Measurements from ENCODE around the gene NLGN2.

The NLGN2 gene

DNA sequence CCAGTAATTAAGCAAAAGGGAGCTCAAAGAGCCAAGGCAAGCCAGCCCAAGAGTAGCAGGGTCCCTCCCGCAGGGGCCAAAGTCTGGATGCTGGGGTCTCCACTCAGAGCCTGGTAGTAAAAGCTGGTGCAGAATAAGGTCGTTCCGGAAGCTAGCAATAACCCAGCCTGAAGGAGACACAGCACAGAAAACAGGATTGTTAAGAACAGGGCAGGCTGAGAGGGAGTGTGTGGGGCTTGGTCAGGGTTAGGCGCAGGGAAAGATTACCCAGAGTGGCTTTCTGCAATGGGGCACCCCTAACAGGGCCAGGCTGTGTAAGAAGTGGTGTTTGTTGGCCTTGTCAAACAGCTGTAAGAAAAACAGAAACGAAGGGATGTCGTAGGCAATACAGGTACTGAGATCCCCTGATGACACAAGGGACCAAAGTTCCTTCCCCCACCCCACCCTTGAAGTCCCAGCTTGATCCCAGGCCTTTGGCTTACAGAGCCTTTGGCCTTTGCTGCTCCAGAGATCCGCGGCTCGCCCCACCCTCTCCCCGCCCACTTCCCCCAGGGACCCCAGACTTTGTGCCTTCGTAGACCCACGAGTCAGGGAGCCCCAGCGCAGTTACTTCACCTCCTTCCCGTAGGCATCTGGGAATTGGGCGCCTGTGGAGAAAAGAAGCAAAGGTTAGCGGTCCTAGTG lies 4.5 kb upstream of the NLGN2 start:
- Histone ChIP-seq H3K36me3 (ENCODE audit: insufficient read depth, low read length) (no peaks in the 10 kb centered on the region; the same call in 1 of the 2 replicates), H3K9me3 (ENCODE audit: control insufficient read depth, insufficient read depth, low read length) (no peaks in the 10 kb centered on the region), H3K4me1 (ENCODE audit: insufficient read depth, low read length) (peaks cover 14% of the 10 kb centered on the region), H3K9ac (ENCODE audit: low read depth, low read length) (peak overlapping the region; percentile 77)

DNA sequence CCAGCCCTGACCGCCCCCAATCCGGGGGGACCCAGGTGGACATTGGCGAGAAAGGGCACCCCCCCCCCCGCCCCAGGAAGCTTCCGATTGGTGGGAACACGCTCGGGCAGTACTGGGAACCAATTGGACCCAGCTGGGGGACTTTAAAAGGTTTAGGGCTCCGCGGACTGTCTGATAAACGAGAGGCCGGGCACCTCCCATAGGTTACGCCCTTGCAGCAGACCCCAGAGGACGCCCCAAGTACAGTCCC lies 4.0 kb upstream of the NLGN2 start:
- Histone ChIP-seq H3K4me1 (ENCODE audit: insufficient read depth, low read length) (peaks cover 14% of the 10 kb centered on the region), H3K9ac (ENCODE audit: low read depth, low read length) (peak overlapping the region; percentile 77), H3K36me3 (ENCODE audit: insufficient read depth, low read length) (no peaks in the 10 kb centered on the region; the same call in 1 of the 2 replicates), H3K9me3 (ENCODE audit: control insufficient read depth, insufficient read depth, low read length) (no peaks in the 10 kb centered on the region)

DNA sequence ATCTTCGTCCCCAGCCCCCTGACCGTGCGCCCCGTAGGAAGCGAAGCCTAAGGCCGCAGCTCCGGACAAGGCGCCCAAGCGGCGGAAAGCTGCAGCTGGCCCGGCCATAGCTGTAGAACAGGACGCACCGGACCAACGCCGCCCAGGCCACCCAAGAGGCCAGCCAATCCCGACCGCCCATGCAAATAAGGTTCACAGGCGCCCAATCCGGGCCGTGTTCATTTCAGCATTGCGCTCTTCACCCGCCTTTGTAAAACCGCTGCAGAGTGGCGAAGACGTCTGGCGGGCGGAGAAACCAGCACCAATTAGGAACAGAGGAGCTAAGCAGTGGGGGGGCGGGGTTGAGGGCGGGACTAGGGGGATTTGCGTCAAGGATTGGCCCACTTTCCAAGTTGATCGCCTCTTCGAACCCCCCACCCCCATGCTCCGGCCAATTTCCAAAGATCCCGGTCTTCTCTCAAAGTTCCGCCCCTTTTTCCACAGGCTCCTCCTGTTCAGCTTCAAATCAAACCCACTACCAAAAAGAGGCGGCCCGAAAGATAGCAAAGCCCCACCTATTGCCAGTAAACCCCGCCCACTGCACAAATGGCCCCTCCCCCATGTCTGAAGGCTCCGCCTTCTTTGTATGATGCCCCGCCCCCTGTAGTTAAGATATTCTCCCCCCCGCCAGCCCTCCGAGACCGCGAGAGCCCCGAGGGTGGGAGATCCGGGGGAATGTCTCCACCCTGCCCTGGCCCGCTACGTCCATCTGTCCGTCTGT lies 3.5 kb upstream of the NLGN2 start, which contains the start of gene TMEM256:
Gene TMEM256 (minus strand): TSS at position 121 of the 760 bp plus-strand sequence. CDS start 13 bp downstream, at position 108.
- Histone ChIP-seq H3K36me3 (ENCODE audit: insufficient read depth, low read length) (no peaks in the 10 kb centered on the region; the same call in 1 of the 2 replicates), H3K9me3 (ENCODE audit: control insufficient read depth, insufficient read depth, low read length) (no peaks in the 10 kb centered on the region), H3K9ac (ENCODE audit: low read depth, low read length) (peak within 1 kb of the TSS; percentile 77), H3K4me1 (ENCODE audit: insufficient read depth, low read length) (peaks cover 14% of the 10 kb centered on the region)

DNA sequence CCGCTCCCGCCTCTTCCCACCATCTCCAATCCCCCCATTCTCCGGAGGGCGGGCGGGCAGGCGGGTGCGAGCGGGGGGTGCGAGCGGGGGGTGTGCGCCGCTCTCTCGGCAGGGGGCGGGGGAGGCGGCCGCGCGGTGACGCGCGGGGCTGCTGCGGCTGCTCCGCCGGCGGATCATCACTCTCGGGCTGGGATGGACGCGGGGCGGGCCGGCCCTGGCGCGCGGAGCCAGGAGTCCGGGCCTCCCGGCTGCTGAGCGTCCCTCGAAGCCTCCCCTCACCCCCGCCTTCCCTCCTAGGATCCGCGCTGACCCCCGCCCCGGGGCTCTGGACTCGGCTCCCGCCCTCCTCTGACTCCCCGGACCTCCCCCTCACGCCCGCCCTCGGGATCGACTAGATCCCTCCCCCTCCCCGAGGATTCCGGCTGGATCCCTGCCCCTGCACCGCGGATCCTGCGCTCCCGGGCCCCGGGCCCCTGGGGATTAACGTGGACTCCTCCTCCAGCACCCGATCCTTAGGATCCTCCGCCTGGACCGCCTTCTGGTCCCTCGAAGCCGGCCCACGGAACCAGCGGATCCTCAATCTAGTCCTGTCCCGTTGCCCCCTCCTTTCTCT lies 2.8 kb upstream of the NLGN2 start:
- H3K4me1 ChIP-seq (ENCODE audit: insufficient read depth, low read length), result peaks cover 14% of the 10 kb centered on the region
- H3K9me3 ChIP-seq (ENCODE audit: control insufficient read depth, insufficient read depth, low read length), result no peaks in the 10 kb centered on the region
- peak overlapping the region; percentile 77 for H3K9ac ChIP-seq (ENCODE audit: low read depth, low read length)
- no peaks in the 10 kb centered on the region; the same call in 1 of the 2 replicates for H3K36me3 ChIP-seq (ENCODE audit: insufficient read depth, low read length)

DNA sequence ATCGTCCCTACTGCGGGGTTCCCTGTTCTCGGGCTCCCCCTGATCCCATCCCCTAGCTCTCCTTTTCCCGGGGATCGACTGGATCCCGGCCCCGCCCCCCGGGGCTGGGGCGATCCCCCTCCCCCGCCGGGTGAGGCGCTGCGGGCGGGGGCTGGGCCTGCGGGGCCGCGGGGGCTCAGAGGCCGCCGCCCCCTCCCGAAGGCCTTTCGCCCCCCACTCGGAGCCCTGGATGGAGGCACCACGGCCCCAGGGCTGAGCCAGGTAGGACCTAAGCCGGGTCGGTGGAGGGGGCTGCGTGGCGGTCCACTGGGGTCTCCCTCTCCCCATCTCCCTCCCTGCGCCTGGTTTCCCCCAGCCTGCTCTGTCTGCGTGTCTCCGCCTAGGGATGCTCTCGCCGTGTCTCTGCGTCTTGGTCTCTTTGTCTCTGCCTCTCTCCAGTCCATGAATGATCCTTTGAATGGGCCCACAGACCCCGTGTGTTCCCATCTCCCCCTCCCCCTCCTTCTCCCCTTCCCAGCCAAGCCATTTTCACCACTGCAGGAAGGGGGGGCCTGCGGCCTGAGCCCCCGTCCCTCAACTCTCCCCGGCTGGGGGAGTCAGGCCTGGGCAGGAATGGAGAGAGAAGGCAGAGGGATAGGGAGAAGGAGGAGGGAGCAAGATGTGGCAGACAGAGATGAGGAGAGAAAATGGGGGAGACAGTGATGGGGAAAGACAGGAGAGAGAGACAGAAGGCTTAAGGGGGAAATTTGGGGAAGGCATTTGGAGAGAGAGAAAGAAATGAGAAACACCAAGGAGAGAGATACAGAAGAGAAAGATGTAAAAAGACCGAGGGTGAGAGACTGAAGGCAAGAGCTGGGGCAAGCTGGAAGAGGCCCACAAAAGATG lies 2.1 kb upstream of the NLGN2 start:
- H3K36me3 ChIP-seq (ENCODE audit: insufficient read depth, low read length), result no peaks in the 10 kb centered on the region; the same call in 1 of the 2 replicates
- peak overlapping the region; percentile 77 for H3K9ac ChIP-seq (ENCODE audit: low read depth, low read length)
- no peaks in the 10 kb centered on the region for H3K9me3 ChIP-seq (ENCODE audit: control insufficient read depth, insufficient read depth, low read length)
- H3K4me1 ChIP-seq (ENCODE audit: insufficient read depth, low read length), result peaks cover 14% of the 10 kb centered on the region

DNA sequence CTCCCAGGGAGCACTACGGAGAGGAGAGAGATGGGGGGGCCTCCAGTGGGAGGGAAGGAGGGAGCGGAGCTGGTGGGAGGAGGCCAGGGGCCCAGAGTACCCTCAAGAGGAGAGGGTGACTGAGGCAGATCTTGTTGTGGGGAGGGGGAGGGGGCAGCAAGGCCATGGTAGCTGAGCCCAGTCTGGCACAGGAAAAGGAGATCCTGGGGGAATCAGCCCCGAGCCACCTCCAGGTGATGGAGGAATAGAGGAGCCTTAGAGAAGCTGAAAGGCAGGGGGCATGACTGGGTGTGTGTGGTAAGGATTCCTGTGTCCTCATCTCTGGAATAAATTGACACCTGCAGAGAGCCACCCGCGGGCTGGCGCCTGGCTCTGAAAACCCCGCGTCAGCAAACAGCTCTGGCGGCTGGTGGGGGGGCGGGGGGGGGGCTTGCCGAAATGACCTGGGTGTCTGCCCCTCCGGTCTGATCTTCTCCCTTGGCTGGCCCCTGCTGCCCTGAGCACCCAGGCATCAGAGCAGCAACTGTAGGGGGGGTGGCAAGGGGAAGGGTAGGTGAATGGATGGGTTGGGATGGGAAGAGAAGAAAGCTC lies 1.3 kb upstream of the NLGN2 start:
- H3K9me3 ChIP-seq (ENCODE audit: control insufficient read depth, insufficient read depth, low read length), result no peaks in the 10 kb centered on the region
- no peaks in the 10 kb centered on the region; the same call in 1 of the 2 replicates for H3K36me3 ChIP-seq (ENCODE audit: insufficient read depth, low read length)
- peak overlapping the region; percentile 77; the same call in 1 of the 2 replicates for H3K9ac ChIP-seq (ENCODE audit: low read depth, low read length)
- peaks cover 14% of the 10 kb centered on the region for H3K4me1 ChIP-seq (ENCODE audit: insufficient read depth, low read length)

DNA sequence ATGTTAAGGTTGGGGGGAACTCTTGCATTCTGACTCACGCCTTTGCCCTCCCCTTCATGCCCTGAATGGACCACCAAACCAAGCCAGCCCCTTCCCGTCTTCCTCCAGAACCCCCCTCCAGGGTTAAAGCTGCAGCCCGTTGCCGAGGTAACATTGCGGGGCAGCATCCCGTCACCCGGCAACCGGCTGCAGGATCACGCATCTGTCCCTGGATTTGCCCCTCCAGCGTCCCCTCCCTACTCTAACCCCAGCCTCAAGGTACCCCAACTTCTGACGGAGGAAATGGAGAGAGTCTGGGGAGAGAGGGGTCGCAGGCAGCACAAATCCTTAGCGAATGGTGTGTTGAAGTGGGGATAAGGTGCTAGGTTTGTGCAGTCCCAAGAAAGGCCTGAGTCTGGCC lies 563 bp upstream of the NLGN2 start:
- H3K36me3 ChIP-seq (ENCODE audit: insufficient read depth, low read length), result no peaks in the 10 kb centered on the region; the same call in 1 of the 2 replicates
- H3K4me1 ChIP-seq (ENCODE audit: insufficient read depth, low read length), result peaks cover 14% of the 10 kb centered on the region
- no peaks in the 10 kb centered on the region for H3K9me3 ChIP-seq (ENCODE audit: control insufficient read depth, insufficient read depth, low read length)
- H3K9ac ChIP-seq (ENCODE audit: low read depth, low read length), result peak overlapping the region; percentile 9; the same call in 1 of the 2 replicates

DNA sequence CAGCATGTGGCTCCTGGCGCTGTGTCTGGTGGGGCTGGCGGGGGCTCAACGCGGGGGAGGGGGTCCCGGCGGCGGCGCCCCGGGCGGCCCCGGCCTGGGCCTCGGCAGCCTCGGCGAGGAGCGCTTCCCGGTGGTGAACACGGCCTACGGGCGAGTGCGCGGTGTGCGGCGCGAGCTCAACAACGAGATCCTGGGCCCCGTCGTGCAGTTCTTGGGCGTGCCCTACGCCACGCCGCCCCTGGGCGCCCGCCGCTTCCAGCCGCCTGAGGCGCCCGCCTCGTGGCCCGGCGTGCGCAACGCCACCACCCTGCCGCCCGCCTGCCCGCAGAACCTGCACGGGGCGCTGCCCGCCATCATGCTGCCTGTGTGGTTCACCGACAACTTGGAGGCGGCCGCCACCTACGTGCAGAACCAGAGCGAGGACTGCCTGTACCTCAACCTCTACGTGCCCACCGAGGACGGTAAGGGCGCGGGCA lies 645 bp downstream of the NLGN2 start:
- Histone ChIP-seq H3K36me3 (ENCODE audit: insufficient read depth, low read length) (no peaks in the 10 kb centered on the region), H3K4me1 (ENCODE audit: insufficient read depth, low read length) (peaks cover 14% of the 10 kb centered on the region), H3K9me3 (ENCODE audit: control insufficient read depth, insufficient read depth, low read length) (no peaks in the 10 kb centered on the region), H3K9ac (ENCODE audit: low read depth, low read length) (peak overlapping the region; percentile 32; the same call in 1 of the 2 replicates)

DNA sequence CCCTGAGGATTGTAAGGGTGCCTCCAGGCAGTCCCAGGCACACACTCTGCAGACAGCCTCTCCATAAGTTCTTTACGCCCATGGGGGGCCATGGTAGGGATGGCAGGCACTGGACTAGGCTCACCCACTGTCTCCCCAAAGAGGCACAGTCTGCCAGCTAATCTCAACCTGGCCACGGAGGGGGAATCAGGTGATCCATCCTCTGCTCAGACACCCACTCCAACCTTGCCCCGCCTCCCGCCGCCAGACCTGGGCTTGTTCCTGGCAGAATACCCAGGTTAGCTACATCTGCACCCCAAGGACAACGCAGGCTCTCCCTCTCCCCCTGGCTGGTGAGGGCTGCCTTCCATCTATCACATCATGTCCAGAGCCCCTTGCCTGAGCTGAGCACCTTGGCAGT lies 1.2 kb downstream of the NLGN2 start:
- no peaks in the 10 kb centered on the region for H3K36me3 ChIP-seq (ENCODE audit: insufficient read depth, low read length)

DNA sequence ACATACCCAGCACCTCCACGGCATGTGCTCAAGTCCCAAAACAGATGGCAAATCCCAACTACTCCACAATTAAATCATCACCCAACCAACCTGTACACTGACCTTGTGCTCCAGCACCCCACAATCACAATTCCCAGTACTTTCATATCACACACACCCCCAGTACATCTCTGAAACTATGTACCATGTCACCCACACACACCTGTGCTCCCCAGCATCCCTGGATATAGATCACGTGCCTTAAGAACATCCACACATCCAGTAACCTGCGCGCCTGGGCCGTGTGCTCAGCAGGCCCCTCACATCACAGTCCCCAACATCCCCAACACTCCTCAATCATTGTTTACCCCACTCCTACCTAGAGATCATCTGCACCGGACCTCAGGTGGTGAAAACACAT lies 2.1 kb downstream of the NLGN2 start:
- Histone ChIP-seq H3K9me3 (ENCODE audit: control insufficient read depth, insufficient read depth, low read length) (no peaks in the 10 kb centered on the region), H3K36me3 (ENCODE audit: insufficient read depth, low read length) (no peaks in the 10 kb centered on the region), H3K9ac (ENCODE audit: low read depth, low read length) (no peak overlapping the region), H3K4me1 (ENCODE audit: insufficient read depth, low read length) (peaks cover 13% of the 10 kb centered on the region; the same call in 1 of the 2 replicates)

More for the DNA sequence above, 1.2 kb downstream of the NLGN2 start:
- H3K9ac ChIP-seq (ENCODE audit: low read depth, low read length), result peak overlapping the region; percentile 32; the same call in 1 of the 2 replicates
- peaks cover 13% of the 10 kb centered on the region; the same call in 1 of the 2 replicates for H3K4me1 ChIP-seq (ENCODE audit: insufficient read depth, low read length)
- no peaks in the 10 kb centered on the region for H3K9me3 ChIP-seq (ENCODE audit: control insufficient read depth, insufficient read depth, low read length)

DNA sequence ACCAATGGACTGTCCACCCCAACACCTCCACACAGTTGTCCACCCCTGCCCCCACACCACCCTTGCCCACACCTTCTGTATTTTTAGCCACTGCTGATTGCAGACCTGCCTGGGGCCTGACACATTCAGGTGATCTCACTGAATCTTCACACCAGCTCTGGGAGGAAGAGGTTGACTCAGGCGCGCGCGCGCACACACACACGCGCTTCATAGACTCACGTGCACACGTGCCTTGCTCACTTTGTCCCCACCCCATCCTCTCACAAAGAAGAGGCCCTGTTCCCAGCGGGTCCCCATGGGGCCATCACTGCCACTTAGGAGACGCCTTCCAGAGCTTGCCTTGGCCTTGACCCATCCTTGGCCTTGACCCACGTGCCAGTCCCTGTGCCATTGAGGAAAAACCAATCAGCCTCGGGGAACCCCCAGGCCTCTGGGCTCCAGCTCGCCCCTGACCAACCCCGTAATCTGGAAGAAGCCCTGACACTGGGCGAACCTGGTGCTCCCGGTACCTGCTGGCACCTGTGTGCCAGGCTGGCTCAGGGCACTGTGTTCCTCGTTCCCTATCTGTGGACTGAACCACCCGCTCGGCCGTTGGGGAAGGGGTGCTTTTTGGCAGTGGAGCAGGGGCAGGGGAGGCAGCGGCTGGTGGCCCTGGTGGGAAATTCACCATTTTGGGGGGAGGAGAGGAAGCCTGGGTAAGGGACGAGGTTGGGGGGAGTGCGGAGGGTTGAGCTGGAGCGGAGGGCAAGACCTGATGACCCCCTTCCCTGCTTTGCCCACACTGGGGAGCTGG lies 3.2 kb downstream of the NLGN2 start:
- peaks cover 13% of the 10 kb centered on the region; the same call in 1 of the 2 replicates for H3K4me1 ChIP-seq (ENCODE audit: insufficient read depth, low read length)
- H3K9ac ChIP-seq (ENCODE audit: low read depth, low read length), result no peak overlapping the region
- H3K9me3 ChIP-seq (ENCODE audit: control insufficient read depth, insufficient read depth, low read length), result no peaks in the 10 kb centered on the region
- no peaks in the 10 kb centered on the region for H3K36me3 ChIP-seq (ENCODE audit: insufficient read depth, low read length)

DNA sequence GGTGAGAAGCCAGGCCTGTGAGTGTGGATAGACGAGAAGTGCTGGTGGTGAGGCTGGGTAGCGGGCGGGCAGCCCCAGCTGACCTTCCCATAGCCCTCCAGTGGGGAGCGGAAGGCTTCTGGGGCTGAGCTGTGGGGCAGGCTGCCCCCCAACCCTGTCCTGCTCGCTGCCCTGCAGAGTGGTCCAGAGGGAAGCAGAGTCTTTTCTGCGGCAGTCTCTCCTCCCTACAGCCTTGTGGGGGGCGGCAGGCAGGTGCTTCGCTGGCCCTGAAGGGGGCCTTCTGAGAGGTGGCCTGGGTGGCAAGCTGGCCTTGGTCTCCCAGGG lies 3.7 kb downstream of the NLGN2 start:
- H3K4me1 ChIP-seq (ENCODE audit: insufficient read depth, low read length), result peaks cover 13% of the 10 kb centered on the region; the same call in 1 of the 2 replicates

More for the DNA sequence above, 3.7 kb downstream of the NLGN2 start:
- H3K36me3 ChIP-seq (ENCODE audit: insufficient read depth, low read length), result no peaks in the 10 kb centered on the region
- no peak overlapping the region for H3K9ac ChIP-seq (ENCODE audit: low read depth, low read length)
- H3K9me3 ChIP-seq (ENCODE audit: control insufficient read depth, insufficient read depth, low read length), result no peaks in the 10 kb centered on the region

Data from ES-I3 (cell line).